ENCODE measurements around the gene SH3RF3.

SH3RF3 gene

DNA sequence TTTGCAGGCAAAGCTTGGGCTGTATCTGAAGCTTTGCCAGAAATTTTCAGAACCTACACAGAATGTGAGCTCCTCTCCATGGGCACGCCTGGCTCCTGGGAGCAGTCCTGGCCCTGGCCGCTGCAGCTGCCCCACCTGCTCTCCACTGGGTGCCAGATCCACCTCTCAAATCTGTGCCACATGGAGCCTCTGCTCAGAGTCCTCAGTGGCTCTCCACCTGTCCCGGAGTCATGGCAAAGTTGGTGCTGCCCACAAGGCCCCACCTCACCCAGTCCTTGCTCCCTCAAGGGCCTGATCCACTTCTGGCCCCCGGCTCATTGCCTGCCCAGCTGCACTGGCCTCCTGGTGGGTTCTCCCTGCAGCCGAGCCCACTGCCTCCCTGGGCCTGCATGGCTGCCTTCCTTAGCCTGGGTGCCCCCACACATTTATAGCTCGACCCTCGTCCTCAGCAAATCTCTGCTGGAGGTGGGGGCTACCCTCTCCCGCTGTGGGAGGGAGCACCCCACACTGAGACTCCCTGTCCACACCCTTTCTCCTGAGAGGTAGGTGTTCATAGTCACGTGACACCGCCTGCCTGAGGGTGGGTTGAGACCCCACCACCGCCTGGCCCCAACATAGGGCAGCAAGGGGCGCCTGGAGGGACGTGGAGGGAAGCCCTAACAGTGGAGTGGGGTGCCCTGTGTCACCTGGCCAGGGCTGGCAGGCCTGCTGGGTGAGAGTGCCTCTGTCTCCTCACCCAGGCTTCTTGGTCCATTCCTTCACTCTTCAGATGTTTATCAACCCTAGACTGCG is 224.1 kb downstream of the SH3RF3 start:
- DNase-seq (ENCODE audit: low spot score), result no peak

DNA sequence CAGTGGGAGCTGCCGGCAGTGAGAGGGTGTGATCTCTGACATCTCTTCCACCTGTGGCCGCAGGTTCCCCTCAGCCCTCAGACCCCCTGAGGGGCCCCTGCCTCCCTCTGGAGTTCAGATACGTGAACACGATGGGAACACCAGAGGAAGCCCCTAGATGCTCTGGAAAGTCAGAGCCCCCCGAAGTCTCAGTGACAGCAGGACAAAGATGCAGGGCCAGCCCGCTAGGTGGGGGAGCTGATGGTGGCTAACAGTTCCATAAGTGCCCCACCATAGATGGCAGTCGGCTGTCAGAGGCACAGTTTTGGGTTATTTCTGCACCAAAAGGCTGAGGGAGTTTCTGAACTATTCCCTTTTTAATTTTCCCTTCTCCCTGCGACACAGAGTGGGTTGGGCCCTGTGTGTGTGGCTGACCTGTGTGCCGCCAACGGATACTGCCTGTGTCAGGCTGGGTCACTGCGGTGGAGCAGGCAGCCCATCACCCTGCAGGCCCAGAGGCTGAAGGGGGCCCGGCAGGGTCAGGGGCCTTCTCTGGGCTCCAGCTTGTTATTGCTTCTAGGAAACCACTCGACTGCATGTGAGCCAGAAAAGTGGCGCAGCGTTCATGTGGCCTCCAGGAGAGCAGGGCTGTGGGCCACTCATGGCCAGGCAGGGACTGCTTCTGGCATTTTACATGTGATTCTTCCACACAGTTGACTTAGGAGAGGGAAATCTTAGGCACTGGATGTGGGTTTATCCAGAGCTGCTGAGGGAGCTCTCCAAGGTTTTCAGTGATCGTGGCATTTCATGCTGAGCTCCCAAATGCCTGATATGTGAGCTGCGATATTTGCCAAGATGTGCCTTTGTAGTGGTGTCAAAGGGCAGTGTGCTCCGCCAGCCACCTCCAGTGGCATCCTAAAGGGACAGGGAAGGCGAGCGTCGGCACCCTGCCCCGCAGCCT is 225.1 kb downstream of the SH3RF3 start:
- DNase-seq (ENCODE audit: low spot score), result no peak

DNA sequence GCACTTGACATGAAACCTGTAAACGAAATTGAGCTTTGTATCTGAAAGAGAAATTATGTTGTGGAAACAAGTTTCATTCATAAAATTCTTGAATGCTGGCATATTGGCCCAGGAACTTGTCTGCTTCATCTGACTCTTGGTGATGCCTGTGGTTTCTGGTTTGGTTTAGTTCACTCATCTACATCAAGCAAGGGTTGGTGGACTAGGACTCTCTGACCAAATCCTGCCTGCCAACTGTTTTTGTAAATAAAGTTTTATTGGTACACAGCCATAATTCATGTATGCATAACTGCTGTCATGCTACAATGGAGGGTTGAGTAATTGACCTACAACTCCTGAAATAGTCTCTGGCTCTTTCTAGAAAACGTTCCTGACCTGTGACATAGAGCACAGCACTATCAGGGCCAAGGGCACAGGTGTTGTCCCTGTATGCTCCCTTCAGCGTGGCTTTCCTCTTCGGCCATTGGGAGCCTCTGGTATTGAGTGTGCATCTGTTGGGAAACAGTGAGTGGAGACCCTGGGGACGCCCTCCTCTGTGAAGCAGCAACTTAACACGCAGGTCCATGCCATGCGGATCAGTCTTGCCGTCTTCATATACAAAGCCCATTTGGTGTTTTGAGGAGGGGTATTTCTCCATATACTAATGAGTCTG is 226.3 kb downstream of the SH3RF3 start:
- no peak for DNase-seq (ENCODE audit: low spot score)

DNA sequence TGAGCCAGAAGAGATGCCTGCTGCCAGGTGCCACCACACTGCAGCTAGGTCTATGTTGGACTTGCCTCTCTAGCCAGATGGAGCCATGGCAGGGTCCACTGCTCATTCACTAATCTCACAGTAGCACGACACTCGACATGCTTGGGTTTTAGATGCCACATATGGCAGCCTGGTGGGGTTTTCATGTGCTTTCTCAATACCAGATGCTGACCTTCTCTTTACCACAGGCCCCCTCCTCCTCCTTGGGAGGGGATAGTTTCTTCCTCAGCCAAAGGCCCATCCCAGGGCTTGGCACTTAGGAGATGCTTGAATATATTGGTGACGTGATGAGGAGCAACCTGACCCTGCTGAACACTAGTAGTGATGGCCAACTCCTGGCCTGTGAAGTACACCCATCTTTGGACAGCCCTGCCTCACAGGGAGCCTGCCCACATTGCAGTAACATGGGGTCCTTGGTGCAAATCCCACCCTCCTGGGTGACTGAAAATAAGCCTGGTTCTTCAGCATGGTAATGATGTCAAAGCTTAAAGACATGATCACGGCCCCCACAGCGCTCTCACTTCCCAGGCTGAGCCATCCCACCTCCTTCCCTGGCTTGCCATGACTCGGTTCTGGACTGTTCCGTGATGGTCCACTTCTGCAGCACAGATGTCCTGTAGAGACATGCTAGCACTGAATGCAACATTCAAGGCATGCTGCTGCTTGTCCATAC is 227.5 kb downstream of the SH3RF3 start:
- DNase-seq (ENCODE audit: low spot score), result no peak

DNA sequence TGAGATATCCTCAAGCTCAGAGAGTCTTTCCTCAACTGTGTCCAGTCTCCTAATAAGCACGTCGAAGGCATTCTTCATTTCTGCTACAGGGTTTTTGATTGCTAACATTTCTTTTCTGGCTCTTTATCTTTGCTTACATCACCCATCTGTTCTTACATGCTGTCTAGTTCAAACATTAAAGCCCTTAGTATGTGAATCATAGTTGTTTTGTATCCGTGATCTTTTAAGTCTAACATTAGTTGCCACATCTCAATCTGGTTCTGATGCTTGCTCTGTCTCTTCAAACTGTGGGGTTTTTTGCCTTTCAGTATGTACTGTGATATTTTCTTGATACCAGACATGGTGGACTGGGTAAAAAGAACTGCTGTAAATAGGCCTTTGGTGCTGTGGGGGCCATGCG is 235.2 kb downstream of the SH3RF3 start:
- no peak for DNase-seq (ENCODE audit: low spot score)

DNA sequence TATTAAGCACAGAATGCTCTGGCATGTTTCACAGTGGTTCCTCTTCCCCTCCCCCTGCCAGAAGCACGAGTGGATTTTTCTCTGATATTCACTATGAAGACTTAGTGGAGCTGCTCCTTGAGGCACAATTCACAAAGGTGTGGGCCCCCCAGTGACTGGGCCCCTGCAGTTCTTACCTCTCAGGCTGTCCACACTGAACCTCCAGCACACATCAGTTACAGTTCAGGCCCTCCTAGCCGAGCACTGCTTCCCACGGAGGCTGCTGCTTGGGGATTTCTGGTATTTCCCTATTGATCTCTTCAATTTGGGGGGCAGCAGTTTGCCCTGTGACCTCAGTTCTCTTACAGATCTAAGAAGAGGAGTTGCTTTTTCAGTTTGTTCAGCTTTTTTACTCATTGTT is 236.1 kb downstream of the SH3RF3 start:
- DNase-seq (ENCODE audit: low spot score), result no peak

DNA sequence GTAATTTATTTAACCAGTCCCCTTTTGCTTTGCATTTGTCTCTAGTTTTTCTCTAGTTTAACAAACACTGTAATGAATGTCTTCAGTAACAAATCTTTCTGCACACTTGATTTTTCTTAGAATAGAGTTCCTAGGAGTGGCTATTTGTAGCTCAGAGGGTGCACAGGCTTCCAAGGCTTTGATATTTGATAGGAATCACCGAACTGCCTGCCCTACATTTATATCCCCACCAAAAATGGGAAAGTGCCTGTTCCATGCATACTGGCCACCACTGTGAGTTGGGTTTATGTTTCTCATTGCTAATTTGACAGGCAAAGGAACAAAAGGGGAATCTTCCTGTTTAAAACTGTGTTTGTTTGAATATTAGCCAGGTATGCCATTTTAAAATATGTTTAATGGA is 238.7 kb downstream of the SH3RF3 start:
- no peak for DNase-seq (ENCODE audit: low spot score)

DNA sequence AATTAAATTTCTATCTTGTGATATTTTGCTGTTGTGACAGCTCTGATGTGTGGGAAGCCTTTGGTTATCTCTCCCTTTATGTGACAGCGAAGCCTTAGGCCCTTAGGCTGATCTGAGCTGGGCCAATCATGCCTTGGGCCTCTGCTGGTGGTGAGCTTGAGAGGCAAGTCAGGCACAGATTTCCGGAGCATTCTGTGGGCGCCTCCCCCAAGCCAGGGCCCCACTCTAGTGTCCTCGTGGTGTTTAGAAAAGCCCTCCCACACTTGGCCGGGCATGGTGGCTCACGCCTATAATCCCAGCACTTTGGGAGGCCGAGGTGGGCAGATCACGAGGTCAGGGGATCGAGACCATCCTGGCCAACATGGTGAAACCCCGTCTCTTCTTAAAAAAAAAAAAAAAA is 239.8 kb downstream of the SH3RF3 start:
- no peak for DNase-seq (ENCODE audit: low spot score)

DNA sequence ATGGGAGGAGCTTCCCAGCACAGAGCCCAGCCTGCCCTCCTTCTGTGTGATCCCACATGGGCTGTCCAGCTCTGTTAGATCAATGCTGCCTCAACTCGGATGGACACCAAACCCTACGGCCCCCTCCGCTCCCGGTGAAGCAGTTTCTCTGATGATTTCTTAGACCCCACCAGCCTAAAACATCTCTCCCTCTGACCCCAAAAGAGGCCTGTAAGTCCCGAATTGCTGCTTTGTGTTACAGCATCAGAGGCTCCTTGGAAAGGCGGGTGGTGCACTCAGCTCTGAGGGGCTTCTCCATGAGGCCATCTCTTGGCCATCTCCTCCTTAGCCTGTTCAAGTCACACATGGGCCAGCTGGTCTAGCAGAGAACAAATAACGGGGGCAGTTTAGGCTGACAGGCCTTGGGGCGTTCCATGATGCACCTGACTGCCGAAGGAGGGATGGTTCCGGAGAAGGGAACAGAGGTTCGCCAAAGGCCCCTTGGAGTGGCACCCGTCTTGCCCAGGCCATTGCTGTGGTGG is 240.7 kb downstream of the SH3RF3 start:
- DNase-seq (ENCODE audit: low spot score), result no peak

DNA sequence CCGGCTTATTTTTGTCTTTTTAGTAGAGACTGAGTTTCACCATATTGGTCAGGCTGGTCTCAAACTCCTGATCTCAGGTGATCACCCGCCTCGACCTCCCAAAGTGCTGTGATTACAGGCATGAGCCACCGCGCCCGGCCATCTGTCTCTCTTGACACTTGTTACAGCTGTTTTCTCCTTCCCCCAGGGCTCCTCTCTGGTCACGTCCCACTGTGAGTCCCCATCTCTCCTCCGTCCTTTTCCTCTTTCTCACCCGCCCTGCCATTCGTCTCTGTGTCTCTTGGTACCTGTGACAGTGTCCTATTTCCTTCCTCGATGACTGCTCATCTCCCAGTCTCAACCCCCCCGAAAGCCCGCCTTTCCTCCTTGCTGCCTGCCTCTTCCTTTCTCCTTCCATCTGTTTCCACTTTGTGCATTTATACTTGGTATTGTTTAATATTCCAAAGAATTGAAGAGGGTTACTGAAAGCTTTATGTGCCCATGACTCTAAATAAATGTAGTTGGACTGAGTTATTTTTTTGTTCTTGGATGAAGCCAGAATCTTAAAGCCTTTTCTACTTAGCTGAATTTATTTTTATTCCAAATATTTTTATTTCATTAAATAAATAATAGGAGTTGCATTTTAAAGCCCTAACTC is 241.5 kb downstream of the SH3RF3 start:
- no peak for DNase-seq (ENCODE audit: low spot score)

DNA sequence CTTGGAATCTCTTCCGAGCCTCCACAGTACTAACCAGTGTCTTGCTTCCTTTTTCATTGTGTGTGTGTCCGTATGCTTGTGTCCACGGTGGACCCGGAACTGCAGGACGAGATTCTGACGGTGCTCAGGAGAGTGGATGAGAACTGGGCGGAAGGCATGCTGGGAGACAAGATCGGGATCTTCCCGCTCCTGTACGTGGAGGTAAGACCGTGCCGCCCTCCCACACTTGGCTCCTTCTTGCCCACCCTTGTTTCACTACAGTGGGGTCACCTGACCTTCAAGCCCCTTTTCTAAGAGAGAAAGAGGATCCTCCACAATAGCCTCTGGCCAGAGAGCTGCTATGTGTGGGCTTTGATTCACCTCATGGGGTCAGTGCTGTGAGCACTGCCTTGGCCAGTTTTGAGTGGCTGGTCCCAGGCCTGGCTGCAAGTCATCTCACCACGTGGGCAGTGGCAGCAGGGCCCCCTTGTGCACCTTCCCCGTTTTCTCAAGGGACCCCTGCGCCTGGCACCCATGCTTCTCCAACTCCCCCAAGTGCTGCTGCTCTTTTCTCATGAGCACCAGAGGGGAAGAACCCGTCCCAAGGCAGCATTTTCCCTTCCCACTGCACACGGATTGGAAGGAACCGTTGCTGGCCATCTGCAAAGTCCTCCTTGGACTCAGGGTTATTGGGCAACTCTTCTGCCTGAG is 242.6 kb downstream of the SH3RF3 start:
- DNase-seq (ENCODE audit: low spot score), result no peak

DNA sequence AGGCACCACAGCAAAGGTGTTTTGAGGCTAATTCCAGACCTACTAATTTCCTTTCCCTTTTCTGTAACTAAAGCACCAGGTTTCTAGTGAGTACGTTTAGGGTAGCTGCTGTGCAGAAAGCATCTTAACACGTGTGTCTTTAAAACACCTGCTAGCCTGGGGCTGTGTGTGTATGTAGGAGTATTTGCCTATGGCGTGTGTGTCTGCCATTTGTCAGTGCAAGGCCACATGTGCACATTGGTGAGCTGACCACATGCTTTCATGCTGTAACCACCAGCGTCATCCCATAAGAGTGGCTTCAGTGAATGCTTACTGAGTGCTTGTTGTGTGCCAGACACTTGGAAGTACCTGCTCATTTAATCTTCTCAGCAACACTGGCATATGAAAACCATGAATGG is 243.2 kb downstream of the SH3RF3 start:
- no peak for DNase-seq (ENCODE audit: low spot score)

DNA sequence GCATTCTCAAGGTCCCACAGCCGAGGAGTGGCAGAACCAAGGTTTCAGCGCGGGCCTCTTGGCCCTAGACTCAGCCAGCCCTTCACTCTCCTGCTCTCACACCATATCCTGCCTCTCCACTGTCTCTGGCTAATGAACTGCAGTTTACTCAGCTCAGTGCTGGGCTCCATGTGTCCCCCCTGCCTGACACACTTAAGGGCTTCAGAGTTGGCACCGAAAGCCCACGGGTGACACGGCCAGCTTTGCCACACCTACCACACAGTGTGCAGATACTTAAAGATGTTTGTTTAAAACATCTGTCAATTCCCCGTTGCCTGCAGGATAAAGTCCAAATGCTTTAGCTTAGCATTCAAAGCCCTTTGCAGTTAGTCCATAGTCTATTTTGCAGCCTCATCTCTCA is 243.6 kb downstream of the SH3RF3 start:
- no peak for DNase-seq (ENCODE audit: low spot score)

DNA sequence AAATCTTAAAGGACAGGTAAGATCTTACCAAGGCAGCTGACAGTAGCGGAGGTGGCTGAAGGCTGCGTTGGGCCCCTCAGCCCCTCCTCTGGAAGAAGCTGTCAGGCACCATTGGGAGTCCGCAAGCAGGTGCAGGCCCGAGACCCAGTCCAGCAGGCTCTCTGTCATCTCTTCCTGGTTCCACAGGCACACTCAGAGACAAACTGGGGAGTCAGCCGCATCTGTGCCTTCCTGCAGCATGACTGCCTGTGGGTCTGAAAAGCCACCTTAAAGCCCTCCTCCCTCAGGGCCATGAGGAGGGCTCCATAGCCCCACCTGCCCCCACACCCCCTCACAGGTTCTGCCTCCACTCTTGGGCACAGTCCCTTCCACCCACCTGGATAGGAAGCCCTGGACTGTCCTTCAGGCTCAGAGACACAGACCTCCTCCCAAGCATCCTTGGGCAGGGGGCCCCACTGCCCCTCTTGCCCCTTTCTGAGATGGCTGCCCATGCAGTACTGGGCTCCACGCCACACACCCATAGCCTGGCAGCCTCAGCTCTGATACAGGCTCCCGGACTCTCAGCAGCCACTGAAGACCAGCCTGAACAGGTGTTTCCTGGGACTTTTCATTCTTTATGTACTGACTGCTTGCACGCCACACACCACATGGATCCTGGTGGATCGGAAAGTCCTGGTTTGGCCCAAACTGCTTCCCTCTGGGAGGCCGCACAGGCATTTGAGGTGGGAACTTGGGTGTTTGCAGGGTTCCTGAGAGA is 245.0 kb downstream of the SH3RF3 start:
- DNase-seq (ENCODE audit: low spot score), result no peak

DNA sequence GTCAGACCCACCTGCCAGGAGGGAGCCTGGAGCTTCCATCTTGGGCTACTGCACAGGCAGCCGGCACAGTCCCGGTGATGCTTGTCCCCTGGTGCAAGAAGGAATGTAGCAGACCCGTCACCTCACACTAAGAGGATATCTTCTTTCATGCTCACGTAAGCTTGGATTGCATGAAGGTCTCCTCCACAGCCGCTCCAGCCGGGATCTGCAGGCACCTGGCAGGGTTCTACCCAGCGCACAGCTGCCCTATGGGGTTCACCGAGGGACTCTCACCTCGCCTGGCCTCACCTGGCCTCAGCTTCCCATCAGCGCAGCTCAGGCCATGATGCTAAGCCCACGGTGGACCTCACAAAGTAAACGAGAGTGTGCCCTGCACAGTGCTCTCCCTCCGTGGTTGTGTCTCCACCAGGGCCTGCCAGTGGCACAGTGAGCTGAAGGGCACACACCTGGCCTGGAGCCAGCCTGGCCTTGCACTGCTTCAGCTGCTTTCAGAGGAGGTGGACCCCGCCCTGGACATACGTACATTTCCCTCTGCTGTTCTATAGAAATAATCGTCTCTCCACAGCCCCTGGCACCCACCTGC is 245.6 kb downstream of the SH3RF3 start:
- DNase-seq (ENCODE audit: low spot score), result no peak

DNA sequence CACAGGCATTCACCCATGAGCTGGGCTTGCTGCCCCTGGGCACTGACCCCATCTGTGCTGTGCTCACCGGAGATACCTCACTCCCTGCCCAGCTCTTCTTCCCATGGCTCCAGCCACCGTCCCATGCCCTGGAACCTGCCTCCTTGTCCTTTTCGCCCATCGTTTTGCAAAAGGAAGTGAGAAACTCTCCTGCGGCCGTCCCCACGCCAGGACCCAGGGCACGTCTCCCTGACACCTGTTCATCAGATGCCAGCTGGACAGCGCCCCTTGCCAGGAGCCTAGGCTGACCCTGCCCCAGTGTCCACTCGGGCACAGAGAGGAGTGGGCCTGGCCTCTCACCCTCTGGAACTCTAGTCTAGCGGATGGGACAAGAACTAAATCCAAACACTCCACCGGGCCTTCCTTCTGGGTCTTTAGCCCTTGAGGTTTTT is 246.1 kb downstream of the SH3RF3 start:
- no peak for DNase-seq (ENCODE audit: low spot score)

DNA sequence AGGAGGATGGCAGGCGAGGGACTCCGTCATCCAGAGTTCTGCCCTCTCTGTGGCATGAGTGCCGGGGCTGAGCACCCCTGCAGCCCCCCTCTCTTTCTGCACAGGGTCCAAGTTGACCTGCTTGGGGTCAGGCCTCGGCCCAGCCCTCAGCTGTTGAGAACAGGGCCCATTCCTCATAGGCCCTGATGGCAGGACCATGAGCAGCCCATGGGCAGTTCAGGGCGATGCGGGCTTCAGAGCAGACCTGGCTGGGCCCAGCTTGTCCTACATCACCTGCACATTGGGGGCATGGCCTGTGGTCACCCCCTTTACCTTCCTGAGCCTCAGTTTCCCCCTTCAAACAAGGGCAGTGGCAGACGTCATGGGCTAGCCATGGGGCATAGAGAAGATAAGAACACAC is 246.7 kb downstream of the SH3RF3 start:
- DNase-seq (ENCODE audit: low spot score), result no peak

DNA sequence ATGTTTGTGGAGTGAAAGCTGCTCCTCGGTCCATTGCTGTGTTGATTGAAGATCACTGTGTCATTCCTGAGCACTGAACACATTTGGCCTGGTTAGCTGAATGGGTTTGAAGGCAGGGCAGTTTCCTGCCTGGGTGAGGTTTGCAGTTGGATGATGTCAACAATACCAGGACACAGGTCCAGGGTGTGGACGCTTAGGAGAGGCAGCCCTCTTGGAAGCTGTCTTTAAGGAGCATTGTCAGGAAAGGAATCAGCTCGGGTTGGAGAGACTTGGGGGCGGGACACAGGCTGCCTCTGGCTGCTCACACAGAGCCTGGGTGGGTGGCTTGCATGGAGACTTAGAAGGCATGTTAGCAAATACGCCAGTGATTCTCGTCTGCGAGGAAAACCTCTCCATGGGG is 247.1 kb downstream of the SH3RF3 start:
- DNase-seq (ENCODE audit: low spot score), result peak; percentile 38

DNA sequence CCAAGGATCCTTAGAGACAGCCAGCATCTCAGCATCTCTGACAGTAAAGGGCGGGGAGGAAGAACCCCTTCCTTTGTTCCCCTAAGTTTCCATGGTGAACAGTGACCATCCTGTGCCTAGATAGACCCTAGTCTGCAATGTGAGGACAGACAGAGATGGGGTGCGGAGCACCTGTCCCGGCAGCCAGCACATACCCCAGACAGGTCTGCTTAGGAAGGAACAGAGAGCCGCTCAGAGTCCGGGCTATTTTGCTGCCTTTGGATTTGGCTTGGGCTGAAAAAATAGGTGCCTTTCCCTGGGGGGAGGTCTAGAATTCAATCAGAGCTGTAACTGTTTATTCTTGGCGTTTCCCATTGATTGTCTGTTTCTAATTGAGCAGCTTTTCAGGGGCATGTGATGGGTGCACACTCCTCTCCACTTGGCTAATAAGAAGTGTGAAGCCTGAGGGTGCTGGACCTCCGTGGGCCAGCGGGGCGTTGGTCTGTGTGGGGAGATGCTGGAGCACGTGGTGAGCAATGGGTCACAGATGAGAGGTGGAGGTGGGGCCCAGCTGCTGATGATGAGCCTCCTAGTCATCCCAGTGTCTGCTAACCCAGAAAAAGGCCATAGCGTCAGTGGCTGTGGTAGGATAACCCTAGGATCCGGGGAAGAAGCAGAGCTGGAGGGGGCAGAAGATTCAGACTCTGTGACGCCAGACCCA is 247.9 kb downstream of the SH3RF3 start:
- DNase-seq (ENCODE audit: low spot score), result no peak

Measured in Ammon's horn (tissue), 1 donor.